GM23338 (cell line): ENCODE data around the gene SCPEP1. TPM values are rescaled to one million over a fixed set of nuclear protein-coding genes. Genes with fewer than 3 reads are reported as not detected.

ENCODE experiments used
- ATAC-seq: fragments of 200-7000 bp; cut with Tn5 transposase; 3 replicates; pipeline ENCODE4 v1.9.1; 2020
- DNase-seq: peaks from one replicate; pipeline ENCODE4 v3.0.0-alpha.2; 2015; ENCODE audit warnings: low spot score
- H2AFZ ChIP-seq: fragments of 200-600 bp; sonication (generic); 2 replicates; pipeline ENCODE4 v1.8.0; 2016; ENCODE audit warnings: antibody characterized with exemption, mild to moderate bottlenecking, moderate library complexity
- H3F3A ChIP-seq: fragments of 200-600 bp; sonication (generic); replicated peaks from 2 replicates; pipeline ENCODE4 v1.8.0; 2017; ENCODE audit warnings: antibody characterized with exemption, mixed run types, low read depth
- H3K27ac ChIP-seq: fragments of 200-600 bp; sonication (generic); 2 replicates; pipeline ENCODE4 v1.6.1; 2016; ENCODE audit warnings: low read depth
- H3K27me3 ChIP-seq: fragments of 200-600 bp; sonication (generic); 2 replicates; pipeline ENCODE4 v1.8.0; 2016; ENCODE audit warnings: mild to moderate bottlenecking, mixed run types, moderate library complexity; ENCODE audit not compliant: insufficient read depth
- H3K36me3 ChIP-seq: fragments of 200-600 bp; sonication (generic); 2 replicates; pipeline ENCODE4 v1.8.0; 2016; ENCODE audit warnings: mild to moderate bottlenecking; ENCODE audit not compliant: insufficient read depth
- H3K4me1 ChIP-seq: fragments of 200-600 bp; sonication (generic); 2 replicates; pipeline ENCODE4 v1.8.0; 2016; ENCODE audit warnings: mild to moderate bottlenecking, moderate library complexity; ENCODE audit not compliant: insufficient read depth
- H3K4me2 ChIP-seq: fragments of 200-600 bp; sonication (generic); 2 replicates; pipeline ENCODE4 v1.7.1; 2017; ENCODE audit warnings: mixed run types
- H3K4me3 ChIP-seq: fragments of 200-600 bp; sonication (generic); 2 replicates; pipeline ENCODE4 v1.6.1; 2016; ENCODE audit warnings: mixed run types
- H3K79me2 ChIP-seq: fragments of 200-600 bp; sonication (generic); replicated peaks from 2 replicates; pipeline ENCODE4 v1.8.0; 2017; ENCODE audit warnings: mild to moderate bottlenecking; ENCODE audit not compliant: insufficient read depth
- H3K9me2 ChIP-seq: fragments of 200-600 bp; sonication (generic); 2 replicates; pipeline ENCODE4 v1.8.0; 2017; ENCODE audit not compliant: insufficient read depth
- H4K20me1 ChIP-seq: fragments of 200-600 bp; sonication (generic); replicated peaks from 2 replicates; pipeline ENCODE4 v1.8.0; 2017; ENCODE audit warnings: mild to moderate bottlenecking; ENCODE audit not compliant: insufficient read depth
- H3K27ac Mint-ChIP-seq: 2 replicates; pipeline ENCODE4 v1.8.0; 2020; ENCODE audit warnings: inconsistent platforms, mild to moderate bottlenecking, moderate library complexity, mixed read lengths
- H3K27me3 Mint-ChIP-seq: 3 replicates; pipeline ENCODE4 v1.8.0; 2022; ENCODE audit warnings: low read depth, mild to moderate bottlenecking, moderate library complexity, mixed read lengths, inconsistent platforms; ENCODE audit not compliant: insufficient read depth, poor library complexity
- H3K36me3 Mint-ChIP-seq: 3 replicates; pipeline ENCODE4 v1.8.0; 2021; ENCODE audit warnings: low read depth, mild to moderate bottlenecking, inconsistent platforms, moderate library complexity, mixed read lengths
- H3K4me1 Mint-ChIP-seq: 3 replicates; pipeline ENCODE4 v1.8.0; 2020; ENCODE audit warnings: mild to moderate bottlenecking, inconsistent platforms, mixed read lengths
- H3K4me3 Mint-ChIP-seq: 3 replicates; pipeline ENCODE4 v1.8.0; 2021; ENCODE audit warnings: moderate library complexity, mild to moderate bottlenecking, inconsistent platforms, mixed read lengths
- H3K9me3 Mint-ChIP-seq: 3 replicates; pipeline ENCODE4 v1.8.0; 2020; ENCODE audit warnings: moderate library complexity, mild to moderate bottlenecking, inconsistent platforms, mixed read lengths
- EZH2 ChIP-seq: fragments of 200-600 bp; sonication (generic); IDR thresholded peaks from one replicate; pipeline ENCODE4 v1.8.0; 2017; ENCODE audit warnings: antibody characterized with exemption, mild to moderate bottlenecking, low read depth; ENCODE audit not compliant: unreplicated experiment
- EZH2phosphoT487 ChIP-seq: fragments of 200-600 bp; sonication (generic); IDR thresholded peaks from one replicate; pipeline ENCODE4 v1.8.1; 2018; ENCODE audit warnings: antibody characterized with exemption; ENCODE audit not compliant: unreplicated experiment
- NANOG ChIP-seq: IDR thresholded peaks from 2 replicates; pipeline ENCODE4 v1.6.1; 2016; ENCODE audit warnings: antibody characterized with exemption, borderline replicate concordance
- POLR2AphosphoS5 ChIP-seq: IDR thresholded peaks from 2 replicates; pipeline ENCODE4 v1.6.1; 2016; ENCODE audit warnings: antibody characterized with exemption, low read depth
- REST ChIP-seq: IDR thresholded peaks from one replicate; pipeline ENCODE4 v1.6.1; 2018; ENCODE audit warnings: antibody characterized with exemption; ENCODE audit not compliant: unreplicated experiment
- STAT1 ChIP-seq: IDR thresholded peaks from one replicate; pipeline ENCODE4 v1.6.1; 2016; ENCODE audit warnings: antibody characterized with exemption; ENCODE audit not compliant: unreplicated experiment
- ZNF114 ChIP-seq: fragments of 250-450 bp; sonication (Bioruptor Pico); IDR thresholded peaks from 2 replicates; pipeline ENCODE4 v1.5.0; 2020; ENCODE audit warnings: mild to moderate bottlenecking, moderate library complexity
- ZNF331 ChIP-seq: fragments of 250-450 bp; sonication (Bioruptor Pico); IDR thresholded peaks from 2 replicates; pipeline ENCODE4 v1.5.0; 2020; ENCODE audit warnings: low read depth, mild to moderate bottlenecking, moderate library complexity
- polyA plus RNA-seq: library from polyadenylated mRNA; unstranded; fragments of >200 nt; fragmentation: Nextera tagmentation; extraction: Ambion mirVana; gene quantifications from 2 replicates; pipeline ENCODE4 v1.2.1, GENCODE V29; 2016
- total RNA-seq: library from RNA; depleted of rRNA; stranded (reverse); fragments of >200 nt; shearing (Covaris generic); gene quantifications from 2 replicates; pipeline ENCODE4 v1.2.3, GENCODE V29; 2014
- TF ChIP-seq, protein P1 (sequence below), 2 experiments: fragments of 200-600 bp in 1 of 2; sonication (generic) in 1 of 2; conservative IDR thresholded peaks; 2 replicates each; pipeline versions ENCODE4 v1.5.1 to v1.6.1; 2016 to 2017; ENCODE audit warnings: antibody characterized with exemption in 2 of 2, low read depth in 2 of 2, mild to moderate bottlenecking in 2 of 2, moderate library complexity in 1 of 2
- TF ChIP-seq, protein P2 (sequence below): IDR thresholded peaks from 2 replicates; pipeline ENCODE4 v1.6.1; 2016; ENCODE audit warnings: antibody characterized with exemption

Gene SCPEP1
- total and polyA plus RNA-seq, 2 experiments from 2014 or later: 46.6 to 52.1 TPM

DNA sequence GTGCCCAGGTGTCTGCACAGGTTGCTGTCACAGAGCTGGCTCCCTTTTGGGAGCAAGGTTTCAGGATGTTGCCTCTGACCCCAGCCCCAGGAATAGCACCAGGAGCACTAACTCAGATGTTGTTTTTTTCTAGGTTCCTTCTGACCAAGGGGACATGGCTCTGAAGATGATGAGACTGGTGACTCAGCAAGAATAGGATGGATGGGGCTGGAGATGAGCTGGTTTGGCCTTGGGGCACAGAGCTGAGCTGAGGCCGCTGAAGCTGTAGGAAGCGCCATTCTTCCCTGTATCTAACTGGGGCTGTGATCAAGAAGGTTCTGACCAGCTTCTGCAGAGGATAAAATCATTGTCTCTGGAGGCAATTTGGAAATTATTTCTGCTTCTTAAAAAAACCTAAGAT is 28.1 kb downstream of the SCPEP1 start (continued):
- TF ChIP-seq, protein P1, sequence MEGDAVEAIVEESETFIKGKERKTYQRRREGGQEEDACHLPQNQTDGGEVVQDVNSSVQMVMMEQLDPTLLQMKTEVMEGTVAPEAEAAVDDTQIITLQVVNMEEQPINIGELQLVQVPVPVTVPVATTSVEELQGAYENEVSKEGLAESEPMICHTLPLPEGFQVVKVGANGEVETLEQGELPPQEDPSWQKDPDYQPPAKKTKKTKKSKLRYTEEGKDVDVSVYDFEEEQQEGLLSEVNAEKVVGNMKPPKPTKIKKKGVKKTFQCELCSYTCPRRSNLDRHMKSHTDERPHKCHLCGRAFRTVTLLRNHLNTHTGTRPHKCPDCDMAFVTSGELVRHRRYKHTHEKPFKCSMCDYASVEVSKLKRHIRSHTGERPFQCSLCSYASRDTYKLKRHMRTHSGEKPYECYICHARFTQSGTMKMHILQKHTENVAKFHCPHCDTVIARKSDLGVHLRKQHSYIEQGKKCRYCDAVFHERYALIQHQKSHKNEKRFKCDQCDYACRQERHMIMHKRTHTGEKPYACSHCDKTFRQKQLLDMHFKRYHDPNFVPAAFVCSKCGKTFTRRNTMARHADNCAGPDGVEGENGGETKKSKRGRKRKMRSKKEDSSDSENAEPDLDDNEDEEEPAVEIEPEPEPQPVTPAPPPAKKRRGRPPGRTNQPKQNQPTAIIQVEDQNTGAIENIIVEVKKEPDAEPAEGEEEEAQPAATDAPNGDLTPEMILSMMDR (conservative IDR thresholded peaks at IDR 0.05; ENCODE audit: low read depth in 2 of 2): no peak
- TF ChIP-seq, protein P2, sequence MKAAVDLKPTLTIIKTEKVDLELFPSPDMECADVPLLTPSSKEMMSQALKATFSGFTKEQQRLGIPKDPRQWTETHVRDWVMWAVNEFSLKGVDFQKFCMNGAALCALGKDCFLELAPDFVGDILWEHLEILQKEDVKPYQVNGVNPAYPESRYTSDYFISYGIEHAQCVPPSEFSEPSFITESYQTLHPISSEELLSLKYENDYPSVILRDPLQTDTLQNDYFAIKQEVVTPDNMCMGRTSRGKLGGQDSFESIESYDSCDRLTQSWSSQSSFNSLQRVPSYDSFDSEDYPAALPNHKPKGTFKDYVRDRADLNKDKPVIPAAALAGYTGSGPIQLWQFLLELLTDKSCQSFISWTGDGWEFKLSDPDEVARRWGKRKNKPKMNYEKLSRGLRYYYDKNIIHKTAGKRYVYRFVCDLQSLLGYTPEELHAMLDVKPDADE: no peak
- TF ChIP-seq ZNF114 (no peak), STAT1 (no peak), REST (no peak), ZNF331 (CRISPR knock-in tag) (no peak)

- ATAC-seq (no peak), DNase-seq (no peak)
- no peaks in the 10 kb centered on the region for H3K79me2 ChIP-seq
- no peaks in the 10 kb centered on the region for H4K20me1 ChIP-seq
- no peaks in the 10 kb centered on the region for H3F3A ChIP-seq
- Mint-ChIP-seq H3K27ac (no peak overlapping the region; the same call in 1 of the 2 replicates), H3K27me3 (peaks cover 9% of the 10 kb centered on the region), H3K36me3 (0 out of 3 replicates have a peak, but pooled peaks cover 4% of the 10 kb centered on the region), H3K4me3 (no peak overlapping the region), H3K4me1 (peaks cover 19% of the 10 kb centered on the region), H3K9me3 (no peaks in the 10 kb centered on the region)
- H3K4me3 ChIP-seq: no peak overlapping the region
- no peak overlapping the region for H3K4me2 ChIP-seq
- no peak overlapping the region for H3K27ac ChIP-seq
- H2AFZ ChIP-seq: peak overlapping the region; percentile 40; the same call in 1 of the 2 replicates
- H3K9me2 ChIP-seq: peaks cover 4% of the 10 kb centered on the region; the same call in 1 of the 2 replicates
- H3K36me3 ChIP-seq: no peaks in the 10 kb centered on the region; the same call in 1 of the 2 replicates
- no peaks in the 10 kb centered on the region; the same call in 1 of the 2 replicates for H3K4me1 ChIP-seq
- no peaks in the 10 kb centered on the region for H3K27me3 ChIP-seq
- TF ChIP-seq REST (no peak), EZH2phosphoT487 (no peak), ZNF114 (no peak), EZH2 (no peak), NANOG (no peak), ZNF331 (CRISPR knock-in tag) (no peak), STAT1 (no peak), POLR2AphosphoS5 (no peak)
- TF ChIP-seq, protein P2: no peak
- TF ChIP-seq, protein P1 (conservative IDR thresholded peaks at IDR 0.05; ENCODE audit: low read depth in 2 of 2): no peak
These were observed 31.0 kb downstream of the SCPEP1 start for GRCh38 chr17:57008958-57009357.
